Osteoblast (primary cell): ENCODE measurements around the gene TTC3. TPM values are rescaled to one million over a fixed set of nuclear protein-coding genes. Genes with fewer than 3 reads are reported as not detected.

Experiments
- DNase-seq: peaks from one replicate; pipeline ENCODE4 v3.0.0; 2011; ENCODE audit warnings: low spot score, mixed read lengths; ENCODE audit not compliant: insufficient read length; ENCODE audit errors: missing footprints
- H2AFZ ChIP-seq: 2 replicates; pipeline ENCODE4 v1.6.0; 2011; ENCODE audit warnings: mild to moderate bottlenecking, low read length
- H3K27ac ChIP-seq: 2 replicates; pipeline ENCODE4 v1.5.1; 2011; ENCODE audit warnings: mild to moderate bottlenecking, low read depth, low read length, moderate library complexity
- H3K27me3 ChIP-seq: 2 replicates; pipeline ENCODE4 v1.6.0; 2012; ENCODE audit warnings: mild to moderate bottlenecking, control low read depth, inconsistent platforms, low read length, moderate library complexity; ENCODE audit not compliant: insufficient read depth
- H3K36me3 ChIP-seq: 2 replicates; pipeline ENCODE4 v1.5.1; 2011; ENCODE audit warnings: mild to moderate bottlenecking, low read length, control low read depth, moderate library complexity; ENCODE audit not compliant: insufficient read depth
- H3K4me1 ChIP-seq: 2 replicates; pipeline ENCODE4 v1.5.1; 2011; ENCODE audit warnings: mild to moderate bottlenecking, low read length, control low read depth, moderate library complexity; ENCODE audit not compliant: insufficient read depth
- H3K4me2 ChIP-seq: 2 replicates; pipeline ENCODE4 v1.6.0; 2011; ENCODE audit warnings: mild to moderate bottlenecking, low read length; ENCODE audit not compliant: insufficient read depth
- H3K4me3 ChIP-seq: fragments of 200-600 bp; sonication (generic); 3 replicates; pipeline ENCODE4 v1.5.1; 2012; ENCODE audit warnings: mild to moderate bottlenecking, low read length, inconsistent platforms; ENCODE audit not compliant: insufficient read depth
- H3K79me2 ChIP-seq: 2 replicates; pipeline ENCODE4 v1.6.0; 2012; ENCODE audit warnings: mild to moderate bottlenecking, low read length, control low read depth, inconsistent platforms; ENCODE audit not compliant: insufficient read depth
- H3K9me3 ChIP-seq: 2 replicates; pipeline ENCODE4 v1.5.1; 2011; ENCODE audit warnings: low read depth, low read length, control low read depth
- H4K20me1 ChIP-seq: 2 replicates; pipeline ENCODE4 v1.6.0; 2012; ENCODE audit warnings: mild to moderate bottlenecking, low read length, control low read depth; ENCODE audit not compliant: insufficient read depth
- small RNA-seq: library from RNA; depleted of rRNA; stranded (forward); fragments of <200 nt; gene quantifications from one replicate; pipeline ENCODE3, GENCODE V24; 2012
- total RNA-seq: library from RNA; depleted of rRNA; stranded (reverse); fragments of >200 nt; gene quantifications from 2 replicates; pipeline ENCODE4 v1.2.3, GENCODE V29; 2012
- TF ChIP-seq, protein P1 (sequence below): IDR thresholded peaks from 2 replicates; pipeline ENCODE4 v1.5.1; 2011; ENCODE audit warnings: mild to moderate bottlenecking, low read depth, low read length, moderate library complexity; ENCODE audit errors: extremely low read depth

Gene TTC3
- total RNA-seq, 1 donor, result 364 TPM

DNA sequence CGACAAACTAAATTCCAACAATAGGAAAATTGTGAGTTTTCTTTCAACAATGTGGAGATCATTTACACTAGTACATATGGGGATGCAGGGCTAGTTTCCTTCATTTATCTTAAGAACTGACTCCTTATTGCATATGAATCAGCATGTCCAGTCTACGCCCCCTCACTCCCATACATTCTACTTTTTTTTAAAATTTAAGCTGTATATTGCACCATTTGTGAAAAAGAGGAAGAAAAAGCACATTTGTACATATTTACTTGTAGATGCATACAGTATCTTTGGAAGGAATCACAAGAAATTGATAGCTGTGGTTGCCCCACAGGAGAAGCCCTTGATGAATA, 178.2 kb downstream of the TTC3 start:
- Histone ChIP-seq H3K79me2 (peaks cover 96% of the 10 kb centered on the region), H3K4me1 (peaks cover 14% of the 10 kb centered on the region), H4K20me1 (peaks cover 26% of the 10 kb centered on the region), H3K36me3 (no peaks in the 10 kb centered on the region), H3K27ac (no peak overlapping the region), H2AFZ (no peak overlapping the region), H3K27me3 (no peaks in the 10 kb centered on the region), H3K9me3 (no peaks in the 10 kb centered on the region), H3K4me2 (no peak overlapping the region), H3K4me3 (no peak overlapping the region)
- DNase-seq, result no peak
- TF ChIP-seq, protein P1, sequence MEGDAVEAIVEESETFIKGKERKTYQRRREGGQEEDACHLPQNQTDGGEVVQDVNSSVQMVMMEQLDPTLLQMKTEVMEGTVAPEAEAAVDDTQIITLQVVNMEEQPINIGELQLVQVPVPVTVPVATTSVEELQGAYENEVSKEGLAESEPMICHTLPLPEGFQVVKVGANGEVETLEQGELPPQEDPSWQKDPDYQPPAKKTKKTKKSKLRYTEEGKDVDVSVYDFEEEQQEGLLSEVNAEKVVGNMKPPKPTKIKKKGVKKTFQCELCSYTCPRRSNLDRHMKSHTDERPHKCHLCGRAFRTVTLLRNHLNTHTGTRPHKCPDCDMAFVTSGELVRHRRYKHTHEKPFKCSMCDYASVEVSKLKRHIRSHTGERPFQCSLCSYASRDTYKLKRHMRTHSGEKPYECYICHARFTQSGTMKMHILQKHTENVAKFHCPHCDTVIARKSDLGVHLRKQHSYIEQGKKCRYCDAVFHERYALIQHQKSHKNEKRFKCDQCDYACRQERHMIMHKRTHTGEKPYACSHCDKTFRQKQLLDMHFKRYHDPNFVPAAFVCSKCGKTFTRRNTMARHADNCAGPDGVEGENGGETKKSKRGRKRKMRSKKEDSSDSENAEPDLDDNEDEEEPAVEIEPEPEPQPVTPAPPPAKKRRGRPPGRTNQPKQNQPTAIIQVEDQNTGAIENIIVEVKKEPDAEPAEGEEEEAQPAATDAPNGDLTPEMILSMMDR, result no peak

Small RNA genes lying within 50 kb of the gene (small RNA-seq; reads per million reads assigned to genes)
- gene RN7SL678P (not detected), gene RNU6-696P (not detected)

Other genes starting within 250 kb of the TTC3 start
- 51.9 and 59.7 TPM in 2 replicates for gene HLCS, start 106.6 kb upstream of the TTC3 start, total RNA-seq
- not detected in 2 replicates for gene RIPPLY3, start 66.6 kb upstream of the TTC3 start, total RNA-seq
- 2.5 and 5.9 TPM in 2 replicates for gene PIGP, start 183 bp upstream of the TTC3 start, total RNA-seq
- gene VPS26C, start 194.1 kb downstream of the TTC3 start, total RNA-seq, result 91.6 and 91.9 TPM in 2 replicates